ENCODE results near the gene HAL. TPM values are rescaled to one million over a fixed set of nuclear protein-coding genes. Genes with fewer than 3 reads are reported as not detected.
A peak's percentile ranks its signal among the peaks of the same experiment; 100 is the strongest.

Gene HAL
- total RNA-seq, 1 experiment from 2014 or later: 0.04 TPM

GRCh38 chr12:96028538-96028937 is 32.4 kb upstream of the HAL start:
- no peaks in the 10 kb centered on the region for H3K27me3 ChIP-seq
- DNase-seq: no peak

DNA sequence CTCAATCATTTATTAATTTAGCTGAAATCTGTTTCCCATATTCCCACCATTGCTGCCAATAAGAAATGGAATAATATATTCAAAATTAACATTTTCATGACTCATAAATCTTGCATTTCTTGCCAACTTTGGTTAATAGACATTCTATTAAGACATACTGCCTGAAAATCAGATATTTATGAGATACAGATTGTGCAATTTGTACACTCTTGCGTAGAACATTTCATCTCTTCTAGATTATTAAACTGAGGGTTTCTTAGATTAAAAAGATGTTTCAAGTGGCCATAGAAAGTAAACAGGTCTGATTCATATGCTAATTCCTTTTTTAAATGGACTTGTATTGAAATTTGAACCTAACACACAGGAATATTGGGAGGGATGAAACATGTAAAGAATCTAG is 30.2 kb upstream of the HAL start:
- Histone ChIP-seq H3K27me3 (no peaks in the 10 kb centered on the region), H3K36me3 (0 out of 2 replicates have a peak, but pooled peaks cover 5% of the 10 kb centered on the region), H3K27ac (no peak overlapping the region), H3K9me3 (replicated peaks) (no peaks in the 10 kb centered on the region), H3K4me3 (no peak overlapping the region), H3K4me1 (no peaks in the 10 kb centered on the region)
- DNase-seq: no peak

More at GRCh38 chr12:96028538-96028937, 32.4 kb upstream of the HAL start:
- H3K36me3 ChIP-seq: no peaks in the 10 kb centered on the region
- H3K4me3 ChIP-seq: no peak overlapping the region
- peaks cover under 1% of the 10 kb centered on the region; the same call in 1 of the 2 replicates for H3K4me1 ChIP-seq
- no peaks in the 10 kb centered on the region for H3K9me3 ChIP-seq (replicated peaks)
- H3K27ac ChIP-seq: no peak overlapping the region

- Histone ChIP-seq H3K4me3 (no peak overlapping the region), H3K36me3 (0 out of 2 replicates have a peak, but pooled peaks cover 5% of the 10 kb centered on the region)
- no peak for DNase-seq
Measured at GRCh38 chr12:96025518-96025917, 29.4 kb upstream of the HAL start.

GRCh38 chr12:96020314-96021003 is 24.3 kb upstream of the HAL start:
- no peak overlapping the region for H3K4me3 ChIP-seq
- no peaks in the 10 kb centered on the region for H3K4me1 ChIP-seq
- H3K27ac ChIP-seq: no peak overlapping the region
- H3K27me3 ChIP-seq: no peaks in the 10 kb centered on the region
- no peak for DNase-seq
- no peaks in the 10 kb centered on the region for H3K9me3 ChIP-seq (replicated peaks)
- H3K36me3 ChIP-seq: peaks cover 8% of the 10 kb centered on the region; the same call in 1 of the 2 replicates

More at GRCh38 chr12:96025518-96025917, 29.4 kb upstream of the HAL start:
- H3K9me3 ChIP-seq (replicated peaks): no peaks in the 10 kb centered on the region
- H3K4me1 ChIP-seq: no peaks in the 10 kb centered on the region
- no peak overlapping the region for H3K27ac ChIP-seq
- no peaks in the 10 kb centered on the region for H3K27me3 ChIP-seq

DNA sequence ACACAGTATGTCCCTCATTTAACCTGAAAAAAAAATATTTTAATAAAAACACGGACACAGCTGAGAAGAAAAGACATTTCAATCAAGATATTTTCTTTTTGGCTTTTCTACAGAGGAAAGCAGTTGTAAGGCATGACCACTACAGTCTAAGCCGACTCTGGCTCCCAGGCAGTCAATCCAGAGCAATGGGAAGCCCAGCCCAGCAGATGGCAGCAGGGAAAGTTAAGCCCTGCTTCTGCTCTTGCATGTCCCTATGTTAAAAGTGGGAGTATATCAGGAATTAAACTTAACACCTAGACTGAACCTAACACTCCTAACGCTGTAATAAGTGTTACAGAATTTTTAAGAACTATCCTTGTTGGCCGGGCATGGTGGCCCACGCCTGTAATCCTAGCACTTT is 19.5 kb upstream of the HAL start:
- Histone ChIP-seq H3K4me3 (no peak overlapping the region), H3K9me3 (replicated peaks) (no peaks in the 10 kb centered on the region), H3K4me1 (no peaks in the 10 kb centered on the region), H3K36me3 (peaks cover 12% of the 10 kb centered on the region), H3K27ac (no peak overlapping the region), H3K27me3 (no peaks in the 10 kb centered on the region)
- DNase-seq: peak in 1 of 2 experiments; percentile 20

DNA sequence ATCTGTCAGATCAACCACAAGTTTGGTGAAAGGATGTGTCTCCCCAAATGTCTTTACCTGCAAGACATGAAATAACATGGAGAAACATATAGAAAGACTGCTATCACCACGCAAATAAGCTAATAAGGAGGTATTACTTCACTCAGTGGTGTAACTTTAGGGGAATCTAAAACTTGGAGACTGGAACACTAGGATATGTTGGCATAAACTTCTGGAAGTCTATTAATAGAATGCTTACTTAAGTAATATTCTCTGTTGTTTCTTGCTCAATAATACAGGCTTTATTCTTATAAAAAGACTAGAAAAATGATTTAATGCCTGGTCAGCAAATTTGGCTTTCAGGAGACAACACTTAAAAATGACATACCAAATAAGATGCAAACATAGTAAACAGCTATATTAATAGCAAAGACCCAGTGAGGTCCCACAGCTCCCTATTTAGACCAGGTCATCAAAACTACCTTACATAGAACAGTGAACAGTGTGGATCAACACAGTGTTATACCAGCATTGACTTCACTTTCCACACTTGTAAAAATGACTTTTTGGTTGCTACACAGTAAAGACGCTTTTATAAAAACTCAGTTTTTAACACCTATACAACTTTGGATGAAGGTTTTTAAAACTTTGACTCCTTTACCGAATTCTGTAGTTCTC is 18.9 kb upstream of the HAL start:
- peaks cover 12% of the 10 kb centered on the region for H3K36me3 ChIP-seq
- H3K27ac ChIP-seq: no peak overlapping the region
- H3K4me3 ChIP-seq: no peak overlapping the region
- H3K9me3 ChIP-seq (replicated peaks): no peaks in the 10 kb centered on the region
- H3K4me1 ChIP-seq: no peaks in the 10 kb centered on the region
- DNase-seq: no peak
- H3K27me3 ChIP-seq: no peaks in the 10 kb centered on the region

- H3K27me3 ChIP-seq: no peaks in the 10 kb centered on the region
- H3K27ac ChIP-seq: no peak overlapping the region
- no peak overlapping the region for H3K4me3 ChIP-seq
- H3K36me3 ChIP-seq: peaks cover 6% of the 10 kb centered on the region
- no peak for DNase-seq
- H3K4me1 ChIP-seq: no peaks in the 10 kb centered on the region
- no peaks in the 10 kb centered on the region for H3K9me3 ChIP-seq (replicated peaks)
Measured at GRCh38 chr12:96007729-96008128, 11.6 kb upstream of the HAL start.

GRCh38 chr12:96006727-96007126 is 10.6 kb upstream of the HAL start:
- Histone ChIP-seq H3K27ac (no peak overlapping the region), H3K9me3 (replicated peaks) (no peaks in the 10 kb centered on the region), H3K36me3 (peaks cover 5% of the 10 kb centered on the region), H3K27me3 (no peaks in the 10 kb centered on the region), H3K4me1 (no peaks in the 10 kb centered on the region), H3K4me3 (no peak overlapping the region)
- no peak for DNase-seq

DNA sequence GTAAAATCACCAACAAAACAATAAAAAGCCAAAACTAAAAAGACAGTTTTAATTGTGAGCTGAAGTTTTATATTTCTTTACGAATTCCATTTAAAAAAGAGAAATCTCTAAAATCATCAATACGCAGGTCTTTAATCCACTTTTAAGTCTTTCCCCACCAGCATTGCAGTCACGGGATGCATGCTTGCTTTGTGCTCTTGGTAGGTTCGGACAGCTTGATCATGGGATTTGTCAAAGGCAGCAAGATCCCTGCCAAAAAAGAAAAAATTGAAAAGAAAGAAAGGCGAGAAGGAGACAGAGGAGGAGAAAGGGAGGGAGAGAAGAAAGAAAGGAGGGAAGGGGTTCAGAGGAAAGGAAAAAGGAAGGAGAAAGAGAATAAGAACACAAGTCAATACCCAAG is 4.7 kb upstream of the HAL start:
- Histone ChIP-seq H3K27ac (no peak overlapping the region), H3K36me3 (peaks cover 5% of the 10 kb centered on the region), H3K4me1 (no peaks in the 10 kb centered on the region), H3K4me3 (no peak overlapping the region), H3K9me3 (replicated peaks) (no peaks in the 10 kb centered on the region), H3K27me3 (no peaks in the 10 kb centered on the region)
- DNase-seq: no peak

DNA sequence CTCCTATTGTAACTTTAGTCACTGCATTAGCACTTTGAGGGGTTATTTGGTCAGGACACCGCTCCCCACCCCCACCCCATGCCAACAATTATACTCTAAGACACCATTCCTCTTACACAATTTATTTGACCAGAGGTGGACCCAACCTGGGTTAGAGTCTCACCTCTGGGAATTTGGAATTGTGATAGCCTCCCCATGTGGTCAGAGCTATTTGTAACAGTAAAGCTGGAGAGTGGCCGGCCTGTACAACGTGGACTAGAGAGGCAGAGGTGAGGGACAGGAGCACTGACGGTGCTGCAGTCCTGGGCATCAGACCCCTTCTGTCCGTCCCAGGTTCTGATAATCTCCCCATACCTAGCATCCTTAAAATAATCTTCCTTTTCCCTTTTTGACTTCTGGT is 3.3 kb upstream of the HAL start:
- no peaks in the 10 kb centered on the region for H3K4me1 ChIP-seq
- no peaks in the 10 kb centered on the region for H3K9me3 ChIP-seq (replicated peaks)
- H3K27me3 ChIP-seq: no peaks in the 10 kb centered on the region
- H3K4me3 ChIP-seq: no peak overlapping the region
- no peak overlapping the region for H3K27ac ChIP-seq
- peaks cover 5% of the 10 kb centered on the region for H3K36me3 ChIP-seq
- no peak for DNase-seq

- Histone ChIP-seq H3K27me3 (no peaks in the 10 kb centered on the region), H3K36me3 (peaks cover 5% of the 10 kb centered on the region), H3K4me1 (no peaks in the 10 kb centered on the region), H3K27ac (no peak overlapping the region), H3K9me3 (replicated peaks) (no peaks in the 10 kb centered on the region), H3K4me3 (no peak overlapping the region)
- peak; percentile 22 to 64 for DNase-seq
Measured at GRCh38 chr12:95998611-95999286, 2.6 kb upstream of the HAL start.

GRCh38 chr12:95997911-95998510 is 1.9 kb upstream of the HAL start:
- Histone ChIP-seq H3K36me3 (peaks cover under 1% of the 10 kb centered on the region; the same call in 1 of the 2 replicates), H3K27ac (no peak overlapping the region), H3K4me3 (no peak overlapping the region), H3K4me1 (no peaks in the 10 kb centered on the region), H3K9me3 (replicated peaks) (no peaks in the 10 kb centered on the region), H3K27me3 (no peaks in the 10 kb centered on the region)
- no peak for DNase-seq

DNA sequence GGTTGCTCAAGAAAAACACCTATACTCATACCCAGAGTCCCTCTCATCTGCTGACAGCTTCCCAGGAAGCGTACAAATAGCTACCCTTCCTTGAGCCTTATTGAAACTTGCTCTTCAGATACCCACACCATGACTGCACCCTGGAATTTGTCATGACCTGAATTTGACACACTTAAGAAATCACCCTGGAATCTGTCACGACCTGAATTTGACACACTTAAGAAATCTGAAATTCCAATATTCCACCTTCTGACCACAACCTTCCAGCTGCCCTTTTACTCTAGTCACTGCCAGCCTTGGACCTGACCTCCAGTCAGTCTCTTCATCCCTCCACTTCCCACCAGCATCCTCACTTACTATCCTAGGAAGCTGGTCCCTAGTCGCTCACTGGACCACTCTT is 1.1 kb upstream of the HAL start:
- H3K4me3 ChIP-seq: no peak overlapping the region
- DNase-seq: no peak
- H3K9me3 ChIP-seq (replicated peaks): no peaks in the 10 kb centered on the region
- no peaks in the 10 kb centered on the region for H3K36me3 ChIP-seq
- H3K27me3 ChIP-seq: no peaks in the 10 kb centered on the region
- no peak overlapping the region for H3K27ac ChIP-seq
- no peaks in the 10 kb centered on the region for H3K4me1 ChIP-seq

DNA sequence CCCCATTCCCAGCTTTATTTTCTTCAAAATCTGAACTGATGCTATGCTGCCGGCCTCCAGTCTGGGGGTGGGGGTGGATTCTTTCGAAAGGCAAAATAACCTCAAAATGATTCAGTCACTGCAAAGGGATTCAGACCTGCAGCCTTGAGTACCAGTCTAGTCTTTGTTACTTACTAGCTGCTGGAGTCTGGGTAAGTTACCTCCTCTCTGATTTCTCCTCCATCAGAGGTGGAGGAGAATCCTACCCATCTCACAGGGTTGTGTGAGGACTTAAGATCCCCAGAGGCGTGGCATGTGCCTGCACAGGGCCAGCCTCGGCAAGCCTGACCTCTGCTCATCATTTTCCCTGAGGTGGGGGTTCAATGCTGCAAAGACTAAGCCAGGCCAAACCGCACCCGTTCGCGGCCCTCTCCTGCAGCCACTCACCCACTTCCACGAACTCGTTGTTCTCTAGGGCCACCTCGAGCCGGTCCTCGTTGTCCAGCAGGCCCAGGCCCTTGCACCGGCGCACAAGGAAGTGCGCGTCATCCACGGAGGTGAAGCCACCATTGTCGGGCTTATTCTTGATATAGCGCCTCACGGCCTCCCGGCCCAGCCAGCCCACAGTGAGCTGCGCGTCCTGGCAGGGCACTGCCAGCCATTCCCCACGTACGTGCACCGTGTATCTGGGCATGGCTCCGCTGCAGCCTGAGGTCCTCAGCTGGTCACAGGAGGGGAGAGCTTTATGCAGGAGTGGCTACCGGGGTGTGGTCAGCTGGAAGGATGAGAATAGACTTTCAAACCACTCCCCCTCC is 709 bp downstream of the HAL start:
- H3K27ac ChIP-seq: no peak overlapping the region
- DNase-seq: no peak
- no peaks in the 10 kb centered on the region for H3K36me3 ChIP-seq
- H3K9me3 ChIP-seq (replicated peaks): no peaks in the 10 kb centered on the region
- no peaks in the 10 kb centered on the region for H3K4me1 ChIP-seq
- H3K4me3 ChIP-seq: no peak overlapping the region
- H3K27me3 ChIP-seq: no peaks in the 10 kb centered on the region

Measured in SJCRH30 (cell line).